NCI-H1105 (cell line): ENCODE data around the gene CD24.

Experiments
- DNase-seq: peaks from one replicate; lab custom pipeline; 2025; lab: John Stamatoyannopoulos, UW

CD24 gene

GRCh38 chr6:106967936-106968555 lies 6.5 kb downstream of the CD24 start:
- DNase-seq: no peak

GRCh38 chr6:106966671-106967640 lies 7.6 kb downstream of the CD24 start:
- DNase-seq: no peak

GRCh38 chr6:106966229-106966628 lies 8.3 kb downstream of the CD24 start:
- no peak for DNase-seq

- DNase-seq: no peak
Observed at GRCh38 chr6:106964954-106965353, 9.6 kb downstream of the CD24 start.

- DNase-seq: no peak
Observed at GRCh38 chr6:106964099-106964498, 10.4 kb downstream of the CD24 start.

- no peak for DNase-seq
Observed at GRCh38 chr6:106963544-106963943, 11.0 kb downstream of the CD24 start.

GRCh38 chr6:106961801-106962200 lies 12.7 kb downstream of the CD24 start:
- no peak for DNase-seq

GRCh38 chr6:106961136-106961535 lies 13.4 kb downstream of the CD24 start:
- DNase-seq: no peak

GRCh38 chr6:106959985-106960384 lies 14.5 kb downstream of the CD24 start:
- no peak for DNase-seq

GRCh38 chr6:106939848-106940247 lies 34.7 kb downstream of the CD24 start:
- DNase-seq: no peak

- peak; percentile 85 for DNase-seq
Observed at GRCh38 chr6:106939208-106939607, 35.3 kb downstream of the CD24 start.

GRCh38 chr6:106927531-106928398 lies 46.8 kb downstream of the CD24 start:
- no peak for DNase-seq

GRCh38 chr6:106925948-106926347 lies 48.6 kb downstream of the CD24 start:
- DNase-seq: no peak

GRCh38 chr6:106924694-106925523 lies 49.6 kb downstream of the CD24 start:
- no peak for DNase-seq

- no peak for DNase-seq
Observed at GRCh38 chr6:106922626-106923025, 51.9 kb downstream of the CD24 start.
